ENCODE results near the gene SOCS7.

SOCS7 gene

DNA sequence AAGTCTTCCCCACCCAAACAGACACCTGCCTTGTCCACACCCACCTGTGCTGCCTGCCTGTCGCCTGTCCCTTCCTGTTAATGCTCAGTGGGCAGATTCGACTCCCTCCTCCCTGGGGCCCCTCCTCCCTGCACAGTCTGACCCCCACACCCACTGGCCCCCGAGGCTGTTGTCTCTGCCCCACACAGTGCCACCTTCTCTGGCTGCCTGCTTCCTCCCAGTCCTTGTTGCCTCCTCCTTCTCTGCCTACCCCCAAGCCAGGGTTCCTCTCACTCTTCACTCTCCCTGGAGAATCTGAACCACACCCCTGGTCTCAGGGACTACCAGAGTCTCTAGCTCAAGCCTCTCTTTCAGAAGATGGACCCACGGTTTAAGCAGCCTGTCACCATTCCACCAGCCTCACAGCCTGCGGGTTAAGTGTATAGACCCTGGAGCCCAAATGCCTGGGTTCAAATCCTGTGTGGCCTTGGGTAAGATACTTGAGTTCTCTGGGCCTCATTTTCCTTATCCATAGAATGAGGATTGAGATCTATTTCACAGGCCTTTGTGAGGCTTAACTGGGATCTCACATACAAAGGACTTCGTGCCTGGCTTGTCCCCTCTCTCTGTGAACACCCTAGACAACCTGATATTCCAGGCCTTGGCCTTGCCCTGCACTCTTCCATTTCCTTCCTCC, 72.8 kb downstream of the SOCS7 start:
- TF ChIP-seq, protein P1, sequence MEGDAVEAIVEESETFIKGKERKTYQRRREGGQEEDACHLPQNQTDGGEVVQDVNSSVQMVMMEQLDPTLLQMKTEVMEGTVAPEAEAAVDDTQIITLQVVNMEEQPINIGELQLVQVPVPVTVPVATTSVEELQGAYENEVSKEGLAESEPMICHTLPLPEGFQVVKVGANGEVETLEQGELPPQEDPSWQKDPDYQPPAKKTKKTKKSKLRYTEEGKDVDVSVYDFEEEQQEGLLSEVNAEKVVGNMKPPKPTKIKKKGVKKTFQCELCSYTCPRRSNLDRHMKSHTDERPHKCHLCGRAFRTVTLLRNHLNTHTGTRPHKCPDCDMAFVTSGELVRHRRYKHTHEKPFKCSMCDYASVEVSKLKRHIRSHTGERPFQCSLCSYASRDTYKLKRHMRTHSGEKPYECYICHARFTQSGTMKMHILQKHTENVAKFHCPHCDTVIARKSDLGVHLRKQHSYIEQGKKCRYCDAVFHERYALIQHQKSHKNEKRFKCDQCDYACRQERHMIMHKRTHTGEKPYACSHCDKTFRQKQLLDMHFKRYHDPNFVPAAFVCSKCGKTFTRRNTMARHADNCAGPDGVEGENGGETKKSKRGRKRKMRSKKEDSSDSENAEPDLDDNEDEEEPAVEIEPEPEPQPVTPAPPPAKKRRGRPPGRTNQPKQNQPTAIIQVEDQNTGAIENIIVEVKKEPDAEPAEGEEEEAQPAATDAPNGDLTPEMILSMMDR (IDR thresholded peaks at IDR 0.05; ENCODE audit: low read depth, low read length), result no peak
- in situ Hi-C loops (cut with HindIII; ENCODE audit: low sequenced_read_pairs), result no loop called here
- H3K4me3 ChIP-seq (ENCODE audit: low read depth, low read length), result no peak overlapping the region
- DNase-seq (ENCODE audit: low read depth, low spot score), result no peak

GRCh38 chr17:38425031-38425430, 73.4 kb downstream of the SOCS7 start:
- DNase-seq (ENCODE audit: low read depth, low spot score), result no peak
- H3K4me3 ChIP-seq (ENCODE audit: low read depth, low read length), result no peak overlapping the region
- in situ Hi-C loops (cut with HindIII; ENCODE audit: low sequenced_read_pairs), result no loop called here
- TF ChIP-seq, protein P1 (IDR thresholded peaks at IDR 0.05; ENCODE audit: low read depth, low read length), result no peak

DNA sequence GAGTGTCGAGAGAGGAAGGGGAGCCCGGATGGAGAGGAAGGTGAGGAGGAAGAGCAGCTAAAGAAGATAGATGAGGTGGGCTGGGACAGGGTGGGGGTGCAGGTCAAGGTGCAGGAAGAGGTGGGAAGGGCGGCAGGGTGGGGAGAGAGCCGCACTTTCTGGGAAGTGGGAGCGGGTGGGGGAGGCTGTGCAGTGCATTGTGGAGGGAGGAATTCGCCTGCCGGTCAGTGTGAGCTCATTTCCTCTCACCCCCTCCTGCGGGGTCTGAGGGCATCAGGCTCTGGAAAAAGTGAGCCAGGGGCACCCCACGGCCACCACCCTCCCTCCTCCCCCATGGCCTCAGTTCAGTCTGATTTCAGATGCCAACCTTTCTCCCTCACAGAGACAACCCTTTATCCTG, 74.1 kb downstream of the SOCS7 start:
- in situ Hi-C loops (cut with HindIII; ENCODE audit: low sequenced_read_pairs), result no loop called here
- TF ChIP-seq, protein P1 (IDR thresholded peaks at IDR 0.05; ENCODE audit: low read depth, low read length), result no peak
- DNase-seq (ENCODE audit: low read depth, low spot score), result peak; percentile 32
- H3K4me3 ChIP-seq (ENCODE audit: low read depth, low read length), result no peak overlapping the region

GRCh38 chr17:38426441-38426840, 74.8 kb downstream of the SOCS7 start:
- TF ChIP-seq, protein P1 (IDR thresholded peaks at IDR 0.05; ENCODE audit: low read depth, low read length), result no peak
- in situ Hi-C loops (cut with HindIII; ENCODE audit: low sequenced_read_pairs), result no loop called here

GRCh38 chr17:38427160-38427949, 75.7 kb downstream of the SOCS7 start:
- no peak for DNase-seq (ENCODE audit: low read depth, low spot score)
- TF ChIP-seq, protein P1 (IDR thresholded peaks at IDR 0.05; ENCODE audit: low read depth, low read length), result no peak
- in situ Hi-C loops (cut with HindIII; ENCODE audit: low sequenced_read_pairs), result no loop called here
- H3K4me3 ChIP-seq (ENCODE audit: low read depth, low read length), result peak overlapping the region; percentile 67

More at GRCh38 chr17:38426441-38426840, 74.8 kb downstream of the SOCS7 start:
- no peak for DNase-seq (ENCODE audit: low read depth, low spot score)
- no peak overlapping the region for H3K4me3 ChIP-seq (ENCODE audit: low read depth, low read length)

GRCh38 chr17:38428112-38428642, 76.5 kb downstream of the SOCS7 start, which contains the start of gene ARHGAP23:
Gene ARHGAP23, plus strand, starts transcription at chr17:38428464. Its CDS starts 22 bp downstream, at chr17:38428486.
- peak within 1 kb of the TSS; percentile 67 for H3K4me3 ChIP-seq (ENCODE audit: low read depth, low read length)
- in situ Hi-C loops (cut with HindIII; ENCODE audit: low sequenced_read_pairs), result no loop called here
- DNase-seq (ENCODE audit: low read depth, low spot score), result peak; percentile 65
- TF ChIP-seq, protein P1 (IDR thresholded peaks at IDR 0.05; ENCODE audit: low read depth, low read length), result no peak
